GM12872 (cell line): ENCODE measurements around the gene MLST8.

Experiments used
- TF ChIP-seq, protein P1 (sequence below): IDR thresholded peaks from 3 replicates; pipeline ENCODE4 v1.5.1; 2011; ENCODE audit warnings: low read depth, mild to moderate bottlenecking, low read length, moderate library complexity; ENCODE audit not compliant: insufficient read depth

The MLST8 gene

GRCh38 chr16:2194166-2194834 is 11.0 kb upstream of the MLST8 start:
- TF ChIP-seq, protein P1, sequence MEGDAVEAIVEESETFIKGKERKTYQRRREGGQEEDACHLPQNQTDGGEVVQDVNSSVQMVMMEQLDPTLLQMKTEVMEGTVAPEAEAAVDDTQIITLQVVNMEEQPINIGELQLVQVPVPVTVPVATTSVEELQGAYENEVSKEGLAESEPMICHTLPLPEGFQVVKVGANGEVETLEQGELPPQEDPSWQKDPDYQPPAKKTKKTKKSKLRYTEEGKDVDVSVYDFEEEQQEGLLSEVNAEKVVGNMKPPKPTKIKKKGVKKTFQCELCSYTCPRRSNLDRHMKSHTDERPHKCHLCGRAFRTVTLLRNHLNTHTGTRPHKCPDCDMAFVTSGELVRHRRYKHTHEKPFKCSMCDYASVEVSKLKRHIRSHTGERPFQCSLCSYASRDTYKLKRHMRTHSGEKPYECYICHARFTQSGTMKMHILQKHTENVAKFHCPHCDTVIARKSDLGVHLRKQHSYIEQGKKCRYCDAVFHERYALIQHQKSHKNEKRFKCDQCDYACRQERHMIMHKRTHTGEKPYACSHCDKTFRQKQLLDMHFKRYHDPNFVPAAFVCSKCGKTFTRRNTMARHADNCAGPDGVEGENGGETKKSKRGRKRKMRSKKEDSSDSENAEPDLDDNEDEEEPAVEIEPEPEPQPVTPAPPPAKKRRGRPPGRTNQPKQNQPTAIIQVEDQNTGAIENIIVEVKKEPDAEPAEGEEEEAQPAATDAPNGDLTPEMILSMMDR: no peak

DNA sequence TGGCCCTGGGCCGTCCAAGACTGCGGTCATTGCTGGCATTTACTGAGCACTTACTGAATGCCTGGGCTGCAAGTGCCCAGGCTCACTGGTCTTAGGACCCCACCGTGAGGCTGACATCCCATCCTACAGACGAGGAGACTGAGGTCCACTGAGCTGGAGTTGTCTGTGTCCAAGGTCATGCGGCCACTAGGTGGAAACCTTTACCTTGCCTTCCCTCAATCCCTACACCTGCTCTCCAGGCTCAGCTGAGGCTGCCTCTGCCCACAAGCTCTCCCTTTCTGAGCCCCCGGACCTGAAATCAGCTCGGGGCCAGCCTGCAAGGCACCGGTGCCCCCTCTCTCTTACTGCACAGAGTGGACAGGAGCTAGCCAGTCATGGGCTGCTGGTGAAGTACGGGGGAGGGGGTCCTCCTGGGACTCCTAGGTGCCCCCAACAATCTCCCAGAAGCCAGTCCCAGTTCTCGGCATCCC is 10.4 kb upstream of the MLST8 start:
- TF ChIP-seq, protein P1: peak; percentile 67

GRCh38 chr16:2195322-2196161 is 9.7 kb upstream of the MLST8 start:
- TF ChIP-seq, protein P1: no peak

- TF ChIP-seq, protein P1: no peak
Measured at GRCh38 chr16:2196162-2196980, 8.9 kb upstream of the MLST8 start, which contains the start of gene CASKIN1. TSS of gene CASKIN1 (minus strand) at chr16:2196605. CDS start at chr16:2196432, 173 bp downstream.

DNA sequence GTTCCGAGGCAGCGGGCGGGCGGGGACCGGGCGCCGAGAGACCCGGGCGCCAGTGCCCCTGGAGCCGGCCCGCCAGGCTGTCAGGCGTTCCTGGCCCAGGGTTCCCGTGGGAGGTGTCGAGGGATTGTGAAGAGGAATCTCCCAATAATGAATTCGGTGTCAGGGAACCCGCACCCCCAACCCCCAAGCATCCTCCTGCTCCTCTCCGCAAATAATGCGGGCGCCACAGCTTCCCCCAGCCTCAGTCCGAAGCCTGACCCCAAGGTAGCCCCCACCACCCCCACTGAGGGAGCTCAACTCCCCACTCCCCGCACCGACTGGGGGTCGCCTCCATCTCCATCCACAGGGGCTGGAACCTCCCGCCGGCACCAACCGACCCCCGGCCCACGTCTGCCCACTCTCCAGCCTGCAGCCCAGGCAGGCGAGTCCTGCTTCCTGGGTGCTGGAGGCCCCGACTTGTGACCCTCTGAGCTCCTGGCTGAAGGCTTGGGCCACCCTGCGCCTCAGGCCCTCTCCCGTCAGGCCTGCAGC is 8.2 kb upstream of the MLST8 start:
- TF ChIP-seq, protein P1: no peak

DNA sequence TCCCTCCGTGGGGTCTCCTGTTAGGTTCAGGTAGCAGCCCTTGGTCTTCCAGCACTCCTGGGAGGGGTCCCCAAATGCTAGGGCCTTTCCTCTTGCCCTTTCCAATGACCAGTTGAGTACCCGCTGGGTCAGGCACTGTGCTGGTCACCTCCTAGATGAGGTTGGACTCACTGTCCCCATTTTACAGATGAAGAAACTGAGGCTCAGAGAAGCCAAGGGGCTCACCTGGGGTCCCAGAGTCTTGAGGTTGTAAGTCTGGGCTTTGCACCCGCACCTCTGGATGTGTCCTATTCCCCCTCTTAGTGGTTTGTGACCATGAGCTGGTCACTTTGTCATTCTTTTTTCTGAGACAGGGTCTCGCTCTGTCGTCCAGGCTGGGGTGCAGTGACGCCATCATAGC is 7.5 kb upstream of the MLST8 start:
- TF ChIP-seq, protein P1: no peak

- TF ChIP-seq, protein P1: no peak
Measured at GRCh38 chr16:2198283-2198682, 7.0 kb upstream of the MLST8 start.
